HG03025 (cell line): ENCODE results near the gene PTPN11.
"Not testable (repeated sequence)": the region's sequence is repeated elsewhere in the genome, so short reads cannot be mapped to it uniquely, and the experiment has no call there.

Experiments
- ATAC-seq: cut with Tn5 transposase; IDR thresholded peaks from one replicate; pipeline ENCODE4 v1.9.1; 2021; ENCODE audit warnings: mild to moderate bottlenecking, moderate library complexity; ENCODE audit not compliant: unreplicated experiment, low FRiP score

Gene PTPN11

GRCh38 chr12:112503512-112503911 is 84.8 kb downstream of the PTPN11 start:
- ATAC-seq = no peak

GRCh38 chr12:112506513-112507166 is 87.9 kb downstream of the PTPN11 start:
- ATAC-seq = no peak

- no peak for ATAC-seq
These were observed 94.7 kb downstream of the PTPN11 start for GRCh38 chr12:112513471-112513870.

- ATAC-seq = no peak
These were observed 95.7 kb downstream of the PTPN11 start for GRCh38 chr12:112514456-112514855.

- no peak for ATAC-seq
These were observed 96.3 kb downstream of the PTPN11 start for GRCh38 chr12:112514926-112515642.

- ATAC-seq = no peak
These were observed 97.1 kb downstream of the PTPN11 start for GRCh38 chr12:112515868-112516267.

GRCh38 chr12:112517730-112518364 is 99.1 kb downstream of the PTPN11 start:
- ATAC-seq = no peak

- ATAC-seq = no peak
These were observed 99.6 kb downstream of the PTPN11 start for GRCh38 chr12:112518365-112518735.

- not testable (repeated sequence) for ATAC-seq
These were observed 101.1 kb downstream of the PTPN11 start for GRCh38 chr12:112519841-112520340.

- no peak for ATAC-seq
These were observed 105.1 kb downstream of the PTPN11 start for GRCh38 chr12:112523856-112524255.

- ATAC-seq = no peak
These were observed 105.5 kb downstream of the PTPN11 start for GRCh38 chr12:112524269-112524668.

GRCh38 chr12:112524676-112525425 is 106.1 kb downstream of the PTPN11 start:
- ATAC-seq = no peak

GRCh38 chr12:112525426-112525809 is 106.7 kb downstream of the PTPN11 start:
- no peak for ATAC-seq

- ATAC-seq = no peak
These were observed 108.3 kb downstream of the PTPN11 start for GRCh38 chr12:112527082-112527481.

- no peak for ATAC-seq
These were observed 108.8 kb downstream of the PTPN11 start for GRCh38 chr12:112527501-112527900.

- no peak for ATAC-seq
These were observed 109.8 kb downstream of the PTPN11 start for GRCh38 chr12:112528521-112528920.

GRCh38 chr12:112530941-112531340 is 112.2 kb downstream of the PTPN11 start:
- ATAC-seq = no peak

GRCh38 chr12:112532106-112532505 is 113.4 kb downstream of the PTPN11 start:
- no peak for ATAC-seq

GRCh38 chr12:112533528-112533927 is 114.8 kb downstream of the PTPN11 start:
- ATAC-seq = no peak

- no peak for ATAC-seq
These were observed 116.3 kb downstream of the PTPN11 start for GRCh38 chr12:112535017-112535416.
